Activated CD8-positive, alpha-beta memory T cell treated with anti-CD3 and anti-CD28 coated beads for 24 hours (primary cell): ENCODE data around the gene AP2B1.
"Not testable (repeated sequence)": the region's sequence is repeated elsewhere in the genome, so short reads cannot be mapped to it uniquely, and the experiment has no call there.

ENCODE experiments used
- DNase-seq: peaks from one replicate; pipeline ENCODE4 v3.0.0-alpha.2; 2020

The AP2B1 gene

DNA sequence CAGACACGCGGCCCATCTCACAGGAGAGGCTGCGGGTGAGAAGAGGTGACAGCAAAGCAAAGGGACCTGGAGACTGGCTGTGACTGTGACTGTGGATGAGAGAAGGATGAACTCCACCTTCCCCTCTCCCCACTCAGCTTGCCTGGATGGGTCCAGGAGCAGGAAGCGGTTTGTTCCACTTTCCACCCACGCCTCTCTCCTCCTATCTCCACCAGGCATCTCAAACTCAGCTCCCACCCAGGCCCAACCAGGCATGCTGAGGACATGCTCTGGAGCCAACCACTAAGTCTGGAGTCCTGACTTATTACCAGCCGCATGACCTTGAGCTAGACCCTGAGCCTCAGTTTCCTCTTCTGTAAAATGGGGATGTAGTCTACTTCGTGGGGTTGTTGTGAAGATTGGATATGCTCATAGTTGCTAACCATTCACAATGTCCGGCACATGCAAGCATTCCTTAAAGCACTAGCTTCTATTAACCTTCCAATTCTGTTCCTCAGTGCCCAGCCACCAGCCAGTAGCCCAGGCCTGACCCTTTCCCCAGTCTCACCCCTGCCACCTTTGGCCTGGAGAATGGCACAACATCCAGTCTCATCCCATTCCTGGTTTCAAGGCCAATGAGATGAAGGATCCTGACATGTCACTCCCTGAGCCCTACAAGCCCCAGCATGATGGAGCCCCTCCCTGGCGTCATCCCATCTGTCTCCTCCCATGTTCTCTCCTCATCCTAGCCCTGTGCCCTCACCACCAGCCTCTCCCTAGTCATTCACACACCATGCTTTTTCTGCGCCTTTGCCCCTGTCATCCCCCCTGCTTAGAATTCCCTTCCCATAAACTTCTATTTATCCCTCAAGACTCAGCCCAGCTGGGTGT, 163.6 kb downstream of the AP2B1 start:
- no peak for DNase-seq

GRCh38 chr17:35751541-35751940, 164.4 kb downstream of the AP2B1 start:
- DNase-seq, result not testable (repeated sequence)

- no peak for DNase-seq
Observed at GRCh38 chr17:35752471-35752870, 165.3 kb downstream of the AP2B1 start.

GRCh38 chr17:35752945-35753764, 166.0 kb downstream of the AP2B1 start, which contains the start of gene GAS2L2:
TSS of gene GAS2L2 (minus strand) at chr17:35753239. CDS start at chr17:35752850, 389 bp downstream.
- no peak for DNase-seq

DNA sequence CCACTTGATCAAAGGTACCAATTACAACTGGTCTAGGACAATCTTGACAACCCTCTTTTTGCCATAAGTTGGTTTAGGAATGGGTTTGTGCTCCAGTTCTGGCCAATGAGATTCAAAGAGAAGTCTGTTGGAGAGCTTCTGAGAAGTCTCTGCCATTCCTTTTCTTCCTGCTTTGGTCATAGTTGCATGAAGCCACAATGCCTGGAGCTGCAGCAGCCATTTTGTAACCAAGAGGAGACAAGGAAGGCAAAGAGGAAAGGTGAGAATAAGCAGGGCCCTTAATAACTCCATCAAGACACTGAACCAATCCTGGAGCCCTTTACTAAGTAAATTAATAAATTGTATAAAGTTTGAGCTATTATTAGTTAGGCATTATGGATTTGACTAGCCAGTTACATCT, 170.1 kb downstream of the AP2B1 start:
- no peak for DNase-seq

DNA sequence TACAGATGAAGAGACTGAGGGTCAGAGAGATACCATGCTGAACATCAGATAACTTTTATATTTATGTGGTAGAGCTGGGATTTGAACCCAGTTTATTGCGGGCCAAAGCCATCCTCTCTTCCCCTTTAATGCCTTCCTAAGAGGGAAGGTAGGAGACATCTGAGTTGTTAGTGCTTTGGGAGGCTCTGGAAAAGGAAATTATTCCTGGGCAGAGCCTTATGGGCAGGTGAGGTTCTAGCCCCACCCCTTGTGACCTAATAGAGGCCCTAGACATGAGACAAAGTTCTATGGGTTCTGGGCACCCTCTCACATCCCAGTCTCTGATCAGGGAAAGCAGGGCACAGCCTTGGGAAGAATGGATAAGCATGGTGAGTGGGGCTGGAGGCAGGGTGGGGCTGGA, 173.5 kb downstream of the AP2B1 start, which contains the start of gene C17orf50:
Gene C17orf50, plus strand, starts transcription at position 301 of the 400 bp plus-strand sequence. Its CDS starts 55 bp downstream, at position 356.
- DNase-seq, result no peak

DNA sequence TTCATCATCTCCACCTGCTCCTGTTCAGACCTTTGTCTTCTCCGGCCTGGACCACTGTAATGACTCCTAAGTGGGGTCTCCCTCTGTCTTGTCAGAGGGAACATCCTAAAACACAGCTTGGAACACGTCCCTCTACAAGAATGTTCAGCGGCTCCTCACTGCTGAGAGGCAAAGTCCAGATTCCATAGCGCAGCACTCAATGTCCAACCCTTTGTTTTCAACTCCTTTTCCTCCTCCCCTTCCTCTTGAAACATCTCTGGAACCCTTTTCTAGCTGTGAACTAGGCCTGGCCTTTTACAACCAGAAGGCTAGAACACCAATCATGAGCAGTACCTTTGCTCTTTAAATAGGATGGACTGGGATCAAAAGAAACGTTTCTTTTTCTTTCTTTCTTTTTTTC, 174.5 kb downstream of the AP2B1 start:
- DNase-seq, result no peak

DNA sequence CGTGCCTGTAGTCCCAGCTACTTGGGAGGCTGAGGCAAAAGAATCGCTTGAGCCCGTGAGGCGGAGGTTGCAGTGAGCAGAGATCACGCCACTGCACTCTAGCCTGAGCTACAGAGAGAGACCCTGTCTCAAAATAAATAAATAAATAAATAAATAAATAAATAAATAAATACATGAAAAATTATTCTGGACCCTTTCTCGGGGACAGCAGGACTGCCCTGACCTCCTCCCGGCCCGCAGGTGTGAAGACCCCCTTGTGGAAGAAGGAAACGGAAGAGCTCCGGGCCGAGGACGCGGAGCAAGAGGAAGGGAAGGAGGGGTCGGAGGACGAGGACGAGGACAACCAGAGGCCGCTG, 176.6 kb downstream of the AP2B1 start:
- DNase-seq, result no peak

DNA sequence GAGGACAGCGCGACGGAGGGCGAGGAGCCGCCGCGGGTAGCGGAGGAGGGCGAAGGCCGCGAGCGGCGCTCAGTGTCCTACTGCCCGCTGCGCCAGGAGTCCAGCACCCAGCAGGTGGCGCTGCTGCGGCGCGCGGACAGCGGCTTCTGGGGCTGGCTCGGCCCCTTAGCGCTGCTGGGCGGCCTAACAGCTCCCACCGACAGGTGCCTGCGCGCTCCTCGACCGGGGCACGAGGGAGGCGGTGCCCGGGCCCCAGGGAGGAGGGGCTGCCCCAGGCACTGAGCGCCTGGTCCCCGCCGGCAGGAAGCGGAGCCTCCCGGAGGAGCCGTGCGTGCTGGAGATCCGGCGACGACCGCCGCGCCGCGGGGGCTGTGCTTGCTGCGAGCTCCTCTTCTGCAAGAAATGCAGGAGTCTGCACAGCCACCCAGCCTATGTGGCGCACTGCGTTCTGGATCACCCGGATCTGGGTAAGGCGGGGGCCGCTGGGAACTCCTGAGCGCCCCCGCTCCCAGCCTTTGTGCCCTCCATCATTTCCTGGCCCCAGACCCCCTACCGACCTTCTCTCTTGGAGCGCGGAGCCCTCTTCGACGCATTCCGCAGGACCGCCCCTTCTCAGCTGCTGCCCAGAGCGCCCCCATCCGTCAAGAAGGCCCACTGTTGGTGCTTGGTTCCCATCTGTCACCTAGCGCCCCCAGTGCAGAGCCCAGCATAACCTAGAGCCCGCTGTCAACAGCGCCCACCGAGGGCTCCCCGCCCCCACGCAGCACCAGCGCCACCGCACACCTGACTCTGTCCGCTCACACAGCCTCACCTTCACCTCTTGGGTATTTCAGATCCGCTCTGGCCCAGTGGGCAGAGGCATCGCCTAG, 177.2 kb downstream of the AP2B1 start:
- DNase-seq, result peak; percentile 96

- no peak for DNase-seq
Observed at GRCh38 chr17:35765086-35765710, 178.1 kb downstream of the AP2B1 start.

DNA sequence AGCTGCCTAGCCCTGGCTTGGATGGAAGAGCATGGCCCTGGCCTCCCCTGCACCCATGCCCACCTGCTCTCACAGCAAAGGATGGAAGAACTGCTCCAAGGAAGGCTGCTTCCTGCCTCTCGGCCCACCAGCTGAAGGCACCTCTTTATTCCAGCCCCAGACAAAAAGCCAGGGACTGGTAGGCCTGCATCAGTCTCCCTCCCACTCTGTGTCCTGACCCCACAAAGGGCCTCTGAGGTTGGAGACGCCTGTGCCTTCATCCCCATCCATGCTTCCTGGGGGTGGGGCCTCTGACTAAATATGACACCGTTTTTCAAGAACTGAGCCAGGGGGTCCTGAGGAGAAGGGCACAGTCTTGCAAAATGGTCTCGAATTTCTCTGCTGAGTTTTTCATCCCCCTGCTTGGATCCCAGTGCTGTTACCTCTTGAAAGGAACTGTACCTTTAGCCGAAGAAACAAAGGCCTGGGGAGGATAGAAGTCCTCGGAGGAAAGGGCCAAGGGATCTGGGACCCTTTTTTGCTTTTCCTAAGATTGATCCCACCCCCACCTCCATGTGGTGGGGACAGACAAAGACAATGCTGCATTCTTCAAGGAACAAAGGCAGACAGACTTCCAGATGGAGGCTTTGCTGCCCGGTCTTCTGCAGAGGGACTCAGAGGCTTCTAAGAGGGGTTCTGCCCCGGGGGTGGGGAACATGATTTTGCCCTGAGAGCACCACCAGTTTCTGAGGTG, 178.8 kb downstream of the AP2B1 start:
- DNase-seq, result no peak

GRCh38 chr17:35766489-35766877, 179.4 kb downstream of the AP2B1 start:
- DNase-seq, result no peak

- no peak for DNase-seq
Observed at GRCh38 chr17:35766903-35767510, 179.9 kb downstream of the AP2B1 start.

DNA sequence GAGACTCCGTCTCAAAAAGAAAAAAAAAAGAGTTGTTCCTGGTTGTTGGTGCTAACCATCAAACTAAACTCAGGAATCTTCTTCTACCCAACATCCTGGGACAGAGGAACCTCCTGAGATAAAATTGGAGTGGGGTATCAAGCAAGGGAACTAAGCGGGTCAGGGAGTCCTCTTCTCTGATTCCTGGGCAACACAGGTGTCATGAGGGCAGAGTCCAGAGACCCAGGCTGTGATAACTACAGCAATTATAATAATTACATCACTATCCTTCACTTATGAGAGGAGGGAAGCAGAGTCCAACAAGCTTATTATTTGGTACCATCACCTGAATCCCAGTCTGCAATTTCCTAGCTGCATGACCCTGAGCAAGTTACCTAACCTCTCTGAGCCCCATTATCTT, 181.7 kb downstream of the AP2B1 start:
- no peak for DNase-seq

- DNase-seq, result no peak
Observed at GRCh38 chr17:35769895-35770486, 182.9 kb downstream of the AP2B1 start.

DNA sequence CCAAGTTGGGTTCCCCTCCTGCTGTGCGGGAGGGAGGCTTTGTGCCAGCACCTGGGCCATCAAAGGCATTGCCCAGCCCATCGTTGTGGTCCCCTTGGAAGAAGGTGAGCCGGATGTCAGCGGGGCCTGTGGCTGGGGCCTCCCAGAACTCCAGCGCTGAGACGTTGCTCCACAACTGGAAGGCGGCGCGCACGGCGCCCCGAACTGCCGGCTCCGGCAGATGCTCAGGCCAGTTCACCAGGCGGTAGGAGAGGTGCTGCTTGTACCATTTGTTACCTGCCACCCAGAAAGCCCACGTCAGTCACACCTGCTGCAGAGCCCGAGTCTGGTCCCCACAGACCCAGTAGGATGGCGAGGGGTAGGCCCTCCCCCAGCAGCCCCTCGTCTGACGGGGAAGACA, 186.0 kb downstream of the AP2B1 start:
- no peak for DNase-seq

DNA sequence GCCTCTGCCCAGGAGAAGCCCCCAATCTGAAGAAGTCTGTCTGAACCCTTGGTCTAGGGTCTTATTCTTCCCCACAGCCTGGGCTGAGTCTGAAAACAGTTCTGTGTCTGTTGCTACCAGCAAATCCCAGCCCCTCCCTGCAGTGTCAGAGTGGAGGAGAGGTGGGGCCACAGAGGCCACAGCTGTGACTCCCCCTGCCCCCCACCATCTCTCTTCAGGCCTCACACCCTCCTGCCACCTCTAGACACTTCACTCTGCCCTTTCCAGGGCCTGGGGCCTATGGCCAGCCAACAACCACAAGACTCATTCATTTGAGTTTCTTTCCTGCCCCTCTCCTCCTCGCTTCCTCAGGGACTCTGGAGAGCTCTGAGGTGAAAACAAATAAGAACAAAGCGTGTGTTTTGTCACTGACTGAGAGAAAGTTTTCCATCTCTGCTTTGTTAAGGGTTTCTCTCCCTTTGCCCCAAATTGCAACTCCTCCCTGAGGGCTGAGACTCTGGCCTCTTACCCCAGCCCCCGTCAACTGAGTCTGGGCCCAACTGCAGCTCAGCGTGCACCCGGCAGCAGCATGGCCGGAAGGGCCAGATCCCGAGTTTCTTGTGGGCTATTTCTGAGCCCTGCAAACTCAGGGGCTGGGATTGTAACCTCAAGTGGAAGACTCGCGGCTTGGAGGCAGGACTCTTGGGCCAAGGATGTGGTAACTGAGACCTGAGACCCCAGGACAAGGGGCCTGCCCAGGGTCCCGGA, 186.7 kb downstream of the AP2B1 start:
- DNase-seq, result no peak

DNA sequence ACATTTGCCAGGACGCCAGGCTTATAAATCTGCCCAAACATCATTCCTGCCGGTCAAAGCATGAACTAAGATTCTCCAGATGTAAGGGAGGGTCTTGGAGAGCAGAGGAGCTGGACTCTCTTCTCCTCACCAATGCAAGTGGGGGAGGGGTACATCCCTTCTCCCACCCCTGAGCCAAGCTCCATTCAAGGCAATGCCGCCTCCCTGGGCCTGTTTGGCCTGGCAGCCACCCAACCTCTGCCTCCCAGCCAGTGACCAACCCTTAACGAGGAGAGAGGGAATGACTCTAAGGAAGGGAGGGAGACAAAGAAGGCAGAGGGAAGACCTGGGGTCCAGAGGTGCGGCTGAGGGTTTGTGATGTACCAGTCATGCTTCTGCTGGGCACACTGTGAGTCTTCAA, 187.4 kb downstream of the AP2B1 start:
- DNase-seq, result no peak

GRCh38 chr17:35775039-35775438, 187.9 kb downstream of the AP2B1 start:
- DNase-seq, result no peak

GRCh38 chr17:35775583-35775982, 188.5 kb downstream of the AP2B1 start:
- DNase-seq, result no peak
